Upper lobe of left lung (tissue), 6 donors: ENCODE results near the gene IPCEF1. TPM values are rescaled to one million over a fixed set of nuclear protein-coding genes. Genes with fewer than 3 reads are reported as not detected.

ENCODE experiments used
- ATAC-seq, 2 donors: fragments of 200-7000 bp; cut with Tn5 transposase; one replicate each; pipeline ENCODE4 v1.9.1; 2022; ENCODE audit warnings: mild to moderate bottlenecking in 2 of 2, moderate library complexity in 2 of 2; ENCODE audit not compliant: low FRiP score in 2 of 2
- DNase-seq, 2 donors: peaks; one replicate each; pipeline ENCODE4 v3.0.0-alpha.2; 2019 to 2020
- H3K27ac ChIP-seq, 4 donors: fragments of 200-600 bp; sonication (generic); one replicate each; pipeline ENCODE4 v1.5.1; 2016 to 2019
- H3K27me3 ChIP-seq, 4 donors: fragments of 200-600 bp; sonication (generic); one replicate each; pipeline ENCODE4 v1.5.1; 2017 to 2019
- H3K36me3 ChIP-seq, 4 donors: fragments of 200-600 bp; sonication (generic); one replicate each; pipeline ENCODE4 v1.5.1; 2016 to 2019
- H3K4me1 ChIP-seq, 4 donors: fragments of 200-600 bp; sonication (generic); one replicate each; pipeline ENCODE4 v1.5.1; 2018 to 2019
- H3K4me3 ChIP-seq, 4 donors: fragments of 200-600 bp; sonication (generic); one replicate each; pipeline ENCODE4 v1.5.1; 2017 to 2019; ENCODE audit warnings: mild to moderate bottlenecking in 2 of 4, moderate library complexity in 1 of 4
- H3K9me3 ChIP-seq, 4 donors: fragments of 200-600 bp; sonication (generic); one replicate each; pipeline ENCODE4 v1.5.1; 2018 to 2019
- EP300 ChIP-seq, 4 donors: sonication (generic); formaldehyde crosslinking; IDR thresholded peaks; one replicate each; pipeline ENCODE4 v1.5.1; 2017; ENCODE audit warnings: antibody characterized with exemption in 4 of 4, control low read depth in 2 of 4
- POLR2A ChIP-seq, 4 donors: fragments of 450-650 bp; IDR thresholded peaks; one replicate each; pipeline ENCODE4 v1.5.1; 2016 to 2017; ENCODE audit warnings: antibody characterized with exemption in 4 of 4, mild to moderate bottlenecking in 2 of 4
- POLR2AphosphoS5 ChIP-seq, 2 donors: sonication (generic); formaldehyde crosslinking; IDR thresholded peaks; one replicate each; pipeline ENCODE4 v1.5.1; 2017; ENCODE audit warnings: antibody characterized with exemption in 2 of 2
- WGBS, 2 donors: methylation state at CpG; one replicate each; pipeline ENCODE4 v1.1.5; 2017 to 2018; 5-methylcytosine and 5-hydroxymethylcytosine counted together
- total RNA-seq, 6 donors: library from RNA; depleted of rRNA in 4 of 6; stranded (reverse); fragments of >200 nt in 4 of 6; gene quantifications; one replicate each; pipeline versions ENCODE4 v1.1.0 to v1.2.1, GENCODE V29; 2016 to 2021
- TF ChIP-seq, protein P1 (sequence below), 6 experiments: fragments of 450-650 bp in 4 of 6; fragments of 200-600 bp in 2 of 6; sonication (generic) in 2 of 6; IDR thresholded peaks; one replicate each; pipeline ENCODE4 v1.5.1; 2016 to 2019; ENCODE audit warnings: antibody characterized with exemption in 6 of 6
- donor health status: DM: no; HTN: no; CAD: no; lungs with moderate emphysema.
- donor health status: DM: no; HTN: yes; CAD: no; lungs with severe emphysema.

The IPCEF1 gene
- total RNA-seq, 6 donors from 2014 or later, result 1.0 to 5.5 (median 4.0) TPM

DNA sequence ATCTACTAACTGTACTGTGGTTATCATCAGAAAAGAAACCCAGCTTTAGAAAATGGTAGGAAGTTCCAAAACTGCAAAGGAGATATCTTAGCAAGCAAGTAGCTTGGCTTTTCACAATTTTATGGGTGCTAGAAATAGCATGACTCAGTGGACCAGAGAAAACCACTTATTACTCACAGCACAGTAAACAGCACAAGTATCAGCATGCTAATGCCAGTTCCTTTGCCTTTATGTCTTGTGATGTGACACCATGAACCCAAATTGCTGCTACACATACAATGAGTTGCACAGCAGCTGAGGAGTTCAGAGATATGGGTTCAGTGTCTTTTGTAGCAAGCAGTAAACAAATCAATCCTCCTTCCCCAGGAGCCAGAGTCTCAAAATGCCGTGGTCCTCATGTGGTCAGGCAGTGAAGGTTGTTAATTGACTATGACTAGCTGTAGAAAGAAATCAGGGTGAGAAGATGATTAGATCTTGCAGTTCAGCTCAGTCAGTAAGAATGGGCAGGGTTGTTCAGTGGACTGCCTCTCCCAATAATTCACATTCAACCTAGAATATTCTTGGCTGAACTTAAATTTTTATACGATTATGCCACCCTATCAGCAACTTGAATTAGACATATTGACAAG, 244.3 kb downstream of the IPCEF1 start:
- no peak overlapping the region for H3K27ac ChIP-seq
- 88 to 92% methylated on average over 2 of the region's 2 CpGs for WGBS, 2 donors

GRCh38 chr6:154111025-154111424, 245.6 kb downstream of the IPCEF1 start:
- no peaks in the 10 kb centered on the region for H3K9me3 ChIP-seq

More for the DNA sequence above, 244.3 kb downstream of the IPCEF1 start:
- Histone ChIP-seq H3K4me1 (no peaks in the 10 kb centered on the region), H3K4me3 (no peak overlapping the region), H3K27me3 (no peaks in the 10 kb centered on the region), H3K9me3 (no peaks in the 10 kb centered on the region), H3K36me3 (no peaks in the 10 kb centered on the region)
- no peak for TF ChIP-seq EP300 (IDR thresholded peaks at IDR 0.05)
- TF ChIP-seq, protein P1, sequence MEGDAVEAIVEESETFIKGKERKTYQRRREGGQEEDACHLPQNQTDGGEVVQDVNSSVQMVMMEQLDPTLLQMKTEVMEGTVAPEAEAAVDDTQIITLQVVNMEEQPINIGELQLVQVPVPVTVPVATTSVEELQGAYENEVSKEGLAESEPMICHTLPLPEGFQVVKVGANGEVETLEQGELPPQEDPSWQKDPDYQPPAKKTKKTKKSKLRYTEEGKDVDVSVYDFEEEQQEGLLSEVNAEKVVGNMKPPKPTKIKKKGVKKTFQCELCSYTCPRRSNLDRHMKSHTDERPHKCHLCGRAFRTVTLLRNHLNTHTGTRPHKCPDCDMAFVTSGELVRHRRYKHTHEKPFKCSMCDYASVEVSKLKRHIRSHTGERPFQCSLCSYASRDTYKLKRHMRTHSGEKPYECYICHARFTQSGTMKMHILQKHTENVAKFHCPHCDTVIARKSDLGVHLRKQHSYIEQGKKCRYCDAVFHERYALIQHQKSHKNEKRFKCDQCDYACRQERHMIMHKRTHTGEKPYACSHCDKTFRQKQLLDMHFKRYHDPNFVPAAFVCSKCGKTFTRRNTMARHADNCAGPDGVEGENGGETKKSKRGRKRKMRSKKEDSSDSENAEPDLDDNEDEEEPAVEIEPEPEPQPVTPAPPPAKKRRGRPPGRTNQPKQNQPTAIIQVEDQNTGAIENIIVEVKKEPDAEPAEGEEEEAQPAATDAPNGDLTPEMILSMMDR (IDR thresholded peaks at IDR 0.05), result no peak
- no peak for TF ChIP-seq POLR2AphosphoS5 (IDR thresholded peaks at IDR 0.05)
- no peak for TF ChIP-seq POLR2A (IDR thresholded peaks at IDR 0.05)
- DNase-seq, result no peak
- ATAC-seq, result no peak

DNA sequence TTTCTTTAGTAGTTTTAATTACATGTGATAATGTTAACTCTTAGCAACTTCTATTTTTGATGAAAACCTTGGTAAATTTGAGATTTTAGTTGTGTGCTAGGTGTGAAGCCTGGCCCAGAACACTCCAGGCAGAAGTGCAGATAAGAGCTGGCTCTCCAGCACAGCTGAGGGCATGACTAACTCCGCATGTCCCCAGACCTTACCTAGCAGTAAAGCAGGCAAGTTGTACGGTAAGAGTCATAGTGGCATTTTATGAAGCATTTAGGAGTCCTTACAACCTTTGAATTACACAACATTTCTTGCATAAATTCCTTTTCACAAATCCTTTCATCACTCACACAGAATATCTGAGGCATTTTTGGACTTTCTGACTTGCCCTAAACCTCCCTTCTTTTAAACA, 250.4 kb downstream of the IPCEF1 start:
- Histone ChIP-seq H3K4me3 (no peak overlapping the region), H3K27ac (no peak overlapping the region), H3K27me3 (no peaks in the 10 kb centered on the region), H3K9me3 (no peaks in the 10 kb centered on the region), H3K4me1 (no peaks in the 10 kb centered on the region), H3K36me3 (no peaks in the 10 kb centered on the region)
- ATAC-seq (peak in 1 of 2 donors; percentile 78), DNase-seq (peak in 1 of 2 donors; percentile 62)
- WGBS, 2 donors, result 63 to 64% methylated on average over 2 of the region's 2 CpGs
- TF ChIP-seq EP300 (IDR thresholded peaks at IDR 0.05), result no peak
- TF ChIP-seq, protein P1 (IDR thresholded peaks at IDR 0.05), result no peak
- TF ChIP-seq POLR2A (IDR thresholded peaks at IDR 0.05), result no peak
- TF ChIP-seq POLR2AphosphoS5 (IDR thresholded peaks at IDR 0.05), result no peak

More at GRCh38 chr6:154111025-154111424, 245.6 kb downstream of the IPCEF1 start:
- ATAC-seq, result no peak
- WGBS, 2 donors, result 88 to 92% methylated on average over 1 of the region's 1 CpG
- no peak for DNase-seq
- TF ChIP-seq EP300 (IDR thresholded peaks at IDR 0.05) (no peak), POLR2A (IDR thresholded peaks at IDR 0.05) (no peak), POLR2AphosphoS5 (IDR thresholded peaks at IDR 0.05) (no peak)
- TF ChIP-seq, protein P1 (IDR thresholded peaks at IDR 0.05), result no peak
- Histone ChIP-seq H3K27ac (no peak overlapping the region), H3K4me3 (no peak overlapping the region), H3K4me1 (no peaks in the 10 kb centered on the region), H3K36me3 (no peaks in the 10 kb centered on the region), H3K27me3 (no peaks in the 10 kb centered on the region)

Other genes with a start within 250 kb of the IPCEF1 start
- 10 to 100 TPM in 2 of 6 donors, 1 to 10 TPM in 4; 2.1 to 14.3 (median 7.5) TPM for gene CNKSR3, start 153.9 kb upstream of the IPCEF1 start, total RNA-seq